Endothelial cell of umbilical vein (primary cell): Measurements from ENCODE around the gene S100A4. TPM values are rescaled to one million over a fixed set of nuclear protein-coding genes. Genes with fewer than 3 reads are reported as not detected.

Source experiments
- BruUV-seq: library from RNA; stranded (reverse); fragments of 400-500 nt; replicated peaks from 2 replicates; lab custom pipeline; 2021; lab: Mats Ljungman, UMichigan
- CTCF ChIA-PET: fragments of 300-600, 350-600 bp; sonication (Branson Sonifier 250); formaldehyde crosslinking; loops from one replicate; lab custom pipeline; 2021; ENCODE audit warnings: antibody characterized with exemption, inconsistent platforms; lab: Charles Lee
- POLR2A ChIA-PET: fragments of 300-600, 350-600 bp; sonication (Branson Sonifier 250); formaldehyde crosslinking; loops from one replicate; lab custom pipeline; 2021; ENCODE audit warnings: antibody characterized with exemption, inconsistent platforms; lab: Charles Lee
- DNase-seq: peaks from one replicate; pipeline ENCODE4 v3.0.0-alpha.2; 2011; ENCODE audit warnings: low read depth, low spot score
- FAIRE-seq: peaks from 2 replicates; lab custom pipeline; 2011; peaks lifted over from hg19 to GRCh38; lab: Jason Lieb, UNC
- H2AFZ ChIP-seq: 2 replicates; pipeline ENCODE4 v1.6.0; 2012; ENCODE audit warnings: low read depth, low read length, control low read depth, inconsistent platforms
- H3K27ac ChIP-seq: 2 replicates; pipeline ENCODE4 v1.5.1; 2011; ENCODE audit warnings: low read depth, mild to moderate bottlenecking, control low read depth, low read length, moderate library complexity; ENCODE audit not compliant: insufficient read depth
- H3K27me3 ChIP-seq, 2 experiments: 2 replicates each; pipeline versions ENCODE4 v1.6.0 to v1.6.1; 2011; ENCODE audit warnings: low read length in 2 of 2, mixed read lengths in 1 of 2; ENCODE audit not compliant: control insufficient read depth in 2 of 2, insufficient read depth in 2 of 2
- H3K36me3 ChIP-seq, 2 experiments: 2 replicates in 1 of 2; 3 replicates in 1 of 2; pipeline ENCODE4 v1.5.1; 2011; ENCODE audit warnings: low read length in 2 of 2, mild to moderate bottlenecking in 1 of 2, moderate library complexity in 1 of 2; ENCODE audit not compliant: control insufficient read depth in 2 of 2, insufficient read depth in 2 of 2; ENCODE audit errors: extremely low read depth in 1 of 2
- H3K4me1 ChIP-seq: 3 replicates; pipeline ENCODE4 v1.5.1; 2011; ENCODE audit warnings: mild to moderate bottlenecking, low read length; ENCODE audit not compliant: control insufficient read depth, insufficient read depth; ENCODE audit errors: extremely low read depth
- H3K4me2 ChIP-seq: 2 replicates; pipeline ENCODE4 v1.6.1; 2011; ENCODE audit warnings: low read length, control low read depth, mixed read lengths; ENCODE audit not compliant: insufficient read depth
- H3K4me3 ChIP-seq, 3 experiments: fragments of 200-600 bp in 1 of 3; sonication (generic), shearing (Covaris generic) in 1 of 3; replicated peaks in 1 of 3; 2 replicates each; pipeline ENCODE4 v1.5.1; 2011 to 2016; ENCODE audit warnings: control low read depth in 3 of 3, low read length in 3 of 3, mild to moderate bottlenecking in 2 of 3, inconsistent platforms in 1 of 3, low read depth in 1 of 3, moderate library complexity in 1 of 3; ENCODE audit not compliant: insufficient read depth in 1 of 3
- H3K79me2 ChIP-seq: 2 replicates; pipeline ENCODE4 v1.6.0; 2012; ENCODE audit warnings: low read length, inconsistent platforms; ENCODE audit not compliant: control insufficient read depth, insufficient read depth
- H3K9ac ChIP-seq: replicated peaks from 2 replicates; pipeline ENCODE3; 2011; ENCODE audit warnings: low read length, control low read depth; ENCODE audit not compliant: insufficient read depth; ENCODE audit errors: extremely low read depth
- H3K9me1 ChIP-seq: replicated peaks from 3 replicates; pipeline ENCODE4 v1.6.0; 2011; ENCODE audit warnings: mild to moderate bottlenecking, low read length; ENCODE audit not compliant: control insufficient read depth, insufficient read depth; ENCODE audit errors: extremely low read depth
- H3K9me3 ChIP-seq: replicated peaks from 2 replicates; pipeline ENCODE4 v1.5.1; 2012; ENCODE audit warnings: low read length, inconsistent platforms; ENCODE audit not compliant: control insufficient read depth, insufficient read depth
- H4K20me1 ChIP-seq: replicated peaks from 2 replicates; pipeline ENCODE3; 2011; ENCODE audit warnings: mild to moderate bottlenecking, low read length; ENCODE audit not compliant: control insufficient read depth, insufficient read depth; ENCODE audit errors: extremely low read depth
- EZH2 ChIP-seq: IDR thresholded peaks from 2 replicates; pipeline ENCODE4 v1.6.1; 2012; ENCODE audit warnings: borderline replicate concordance, low read depth, mild to moderate bottlenecking, moderate library complexity, low read length, inconsistent platforms; ENCODE audit not compliant: severe bottlenecking
- FOS ChIP-seq: IDR thresholded peaks from 2 replicates; pipeline ENCODE4 v1.6.1; 2011; ENCODE audit warnings: mild to moderate bottlenecking, low read length, moderate library complexity, borderline replicate concordance; ENCODE audit not compliant: insufficient read depth
- MYC ChIP-seq: IDR thresholded peaks from one replicate; pipeline ENCODE4 v1.6.1; 2011; ENCODE audit warnings: mild to moderate bottlenecking, low read depth, low read length
- POLR2A ChIP-seq: IDR thresholded peaks from 2 replicates; pipeline ENCODE4 v1.6.1; 2012; ENCODE audit warnings: low read depth, mild to moderate bottlenecking, control low read depth, low read length
- POLR2AphosphoS5 ChIP-seq: IDR thresholded peaks from 2 replicates; pipeline ENCODE4 v1.6.1; 2012; ENCODE audit warnings: low read depth, mild to moderate bottlenecking, control low read depth, low read length, moderate library complexity; ENCODE audit not compliant: insufficient read depth
- dilution Hi-C: fragments of 300-500 bp; cut with MboI; formaldehyde crosslinking; loops from one replicate; pipeline ENCODE4 v1.15.0; 2019; ENCODE audit warnings: low sequenced_read_pairs; ENCODE audit not compliant: extremely low pct_ligation_motif_present
- intact Hi-C: fragments of 100-400 bp; cut with micrococcal nuclease; formaldehyde crosslinking; loops from one replicate; pipeline ENCODE4 v1.10.0; 2022
- polyA plus RNA-seq, 4 experiments: library from polyadenylated mRNA; depleted of rRNA in 3 of 4; stranded (reverse) in 3 of 4; unstranded in 1 of 4; fragments of >200 nt; gene quantifications; 2 replicates each; pipeline versions ENCODE4 v1.2.1 to v1.2.3, GENCODE V29; 2011 to 2012; ENCODE audit warnings: missing spikeins in 1 of 4
- total RNA-seq: library from RNA; stranded (reverse); gene quantifications from 2 replicates; pipeline ENCODE4 v1.2.3, GENCODE V29; 2021
- TF ChIP-seq, protein P1 (sequence below): IDR thresholded peaks from 2 replicates; pipeline ENCODE4 v1.6.1; 2011; ENCODE audit not compliant: insufficient read depth, insufficient read length
- TF ChIP-seq, protein P2 (sequence below), 2 donors: IDR thresholded peaks; 1 replicate in 1 of 2; 2 replicates in 1 of 2; pipeline ENCODE4 v1.5.1; 2011; ENCODE audit warnings: low read length in 2 of 2, mild to moderate bottlenecking in 2 of 2, moderate library complexity in 2 of 2, control low read depth in 1 of 2, inconsistent platforms in 1 of 2, low read depth in 1 of 2; ENCODE audit not compliant: insufficient read depth in 1 of 2; ENCODE audit errors: extremely low read depth in 1 of 2

The S100A4 gene
- total and polyA plus RNA-seq, 2 donors (not counting 3 experiments of a cell fraction or from before 2014, with no cell fraction given) = 1.1 TPM; not detected in 1

DNA sequence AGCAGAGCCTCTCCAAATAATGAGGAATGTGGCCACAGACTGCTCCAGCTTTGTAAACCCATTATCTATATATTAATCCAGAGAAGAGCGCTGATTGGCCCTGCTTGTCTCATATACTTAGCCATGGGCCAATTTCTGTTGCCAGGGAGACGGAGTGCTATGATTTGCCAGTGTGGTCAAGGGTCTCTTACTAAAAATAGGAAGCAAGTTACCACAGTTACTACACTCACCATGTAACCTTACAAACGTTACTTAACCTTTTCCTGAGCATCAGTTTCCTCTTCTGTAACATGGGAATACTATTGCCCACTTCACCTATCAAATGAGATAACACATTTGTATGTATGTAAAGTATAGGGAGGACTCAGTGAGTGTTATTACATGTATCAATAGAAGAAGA is 27.7 kb upstream of the S100A4 start:
- FAIRE-seq = no peak
- dilution Hi-C loops = no loop called here
- TF ChIP-seq, protein P1, sequence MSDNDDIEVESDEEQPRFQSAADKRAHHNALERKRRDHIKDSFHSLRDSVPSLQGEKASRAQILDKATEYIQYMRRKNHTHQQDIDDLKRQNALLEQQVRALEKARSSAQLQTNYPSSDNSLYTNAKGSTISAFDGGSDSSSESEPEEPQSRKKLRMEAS = no peak
- TF ChIP-seq POLR2AphosphoS5 = no peak
- TF ChIP-seq EZH2 = no peak
- TF ChIP-seq MYC = no peak
- TF ChIP-seq POLR2A = no peak
- no peak for TF ChIP-seq FOS
- TF ChIP-seq, protein P2, sequence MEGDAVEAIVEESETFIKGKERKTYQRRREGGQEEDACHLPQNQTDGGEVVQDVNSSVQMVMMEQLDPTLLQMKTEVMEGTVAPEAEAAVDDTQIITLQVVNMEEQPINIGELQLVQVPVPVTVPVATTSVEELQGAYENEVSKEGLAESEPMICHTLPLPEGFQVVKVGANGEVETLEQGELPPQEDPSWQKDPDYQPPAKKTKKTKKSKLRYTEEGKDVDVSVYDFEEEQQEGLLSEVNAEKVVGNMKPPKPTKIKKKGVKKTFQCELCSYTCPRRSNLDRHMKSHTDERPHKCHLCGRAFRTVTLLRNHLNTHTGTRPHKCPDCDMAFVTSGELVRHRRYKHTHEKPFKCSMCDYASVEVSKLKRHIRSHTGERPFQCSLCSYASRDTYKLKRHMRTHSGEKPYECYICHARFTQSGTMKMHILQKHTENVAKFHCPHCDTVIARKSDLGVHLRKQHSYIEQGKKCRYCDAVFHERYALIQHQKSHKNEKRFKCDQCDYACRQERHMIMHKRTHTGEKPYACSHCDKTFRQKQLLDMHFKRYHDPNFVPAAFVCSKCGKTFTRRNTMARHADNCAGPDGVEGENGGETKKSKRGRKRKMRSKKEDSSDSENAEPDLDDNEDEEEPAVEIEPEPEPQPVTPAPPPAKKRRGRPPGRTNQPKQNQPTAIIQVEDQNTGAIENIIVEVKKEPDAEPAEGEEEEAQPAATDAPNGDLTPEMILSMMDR (IDR thresholded peaks at IDR 0.05; ENCODE audit: extremely low read depth in 1 of 2, insufficient read depth in 1 of 2, low read depth in 1 of 2, low read length in 2 of 2) = no peak
- peaks cover 7% of the 10 kb centered on the region for H3K4me1 ChIP-seq
- CTCF ChIA-PET = interaction anchor here (0.7 to 6.3 kb wide), 25 partner anchors 8 to 414 kb away, joined by 3 to 167 read pairs (median 8); partner anchors contain the start of genes CHTOP, NPR1, S100A1 and S100A13
- H3K27me3 ChIP-seq = no peaks in the 10 kb centered on the region
- H3K9me3 ChIP-seq = no peaks in the 10 kb centered on the region
- intact Hi-C loops = loop anchor here (2.0 kb wide), 2 partner anchors 25 to 413 kb away; partner anchors contain the start of gene RAB13
- POLR2A ChIA-PET = interaction anchor here (1.3 to 1.5 kb wide), 2 partner anchors 33 to 54 kb away, joined by 3 to 13 read pairs; partner anchors contain the start of gene S100A13
- no peaks in the 10 kb centered on the region for H4K20me1 ChIP-seq
- no peak overlapping the region for H3K27ac ChIP-seq
- no peak overlapping the region for H3K4me2 ChIP-seq
- no peak overlapping the region for H3K4me3 ChIP-seq
- no peak overlapping the region for H3K9ac ChIP-seq
- no peaks in the 10 kb centered on the region for H3K9me1 ChIP-seq
- BruUV-seq = no TSS peak
- H3K79me2 ChIP-seq = no peaks in the 10 kb centered on the region
- DNase-seq = no peak
- H3K36me3 ChIP-seq = no peaks in the 10 kb centered on the region
- peak overlapping the region; percentile 2 for H2AFZ ChIP-seq
